H9 (cell line): Measurements from ENCODE around the gene GLCCI1. TPM values are rescaled to one million over a fixed set of nuclear protein-coding genes. Genes with fewer than 3 reads are reported as not detected.

Experiments
- DNase-seq: peaks from one replicate; pipeline ENCODE4 v3.0.0-alpha.2; 2017
- H2AFZ ChIP-seq: one replicate; pipeline ENCODE4 v1.6.1; 2013; ENCODE audit warnings: mild to moderate bottlenecking, low read length, control low read depth, moderate library complexity
- H2AK5ac ChIP-seq: 2 replicates; pipeline ENCODE4 v1.6.1; 2013; ENCODE audit warnings: low read length, control low read depth, mixed read lengths; ENCODE audit not compliant: insufficient read length
- H2BK120ac ChIP-seq: one replicate; pipeline ENCODE4 v1.6.1; 2013; ENCODE audit warnings: low read depth, mild to moderate bottlenecking, low read length, control low read depth, inconsistent platforms; ENCODE audit not compliant: poor library complexity, severe bottlenecking
- H2BK12ac ChIP-seq: 2 replicates; pipeline ENCODE4 v1.6.1; 2013; ENCODE audit warnings: low read length, control low read depth, mixed read lengths, low read depth; ENCODE audit not compliant: insufficient read length
- H2BK15ac ChIP-seq: 2 replicates; pipeline ENCODE4 v1.6.1; 2013; ENCODE audit warnings: low read depth, low read length, control low read depth
- H2BK20ac ChIP-seq: one replicate; pipeline ENCODE4 v1.6.1; 2013; ENCODE audit warnings: low read depth, mild to moderate bottlenecking, low read length, control low read depth, inconsistent platforms; ENCODE audit not compliant: poor library complexity, severe bottlenecking
- H2BK5ac ChIP-seq: 2 replicates; pipeline ENCODE4 v1.6.1; 2013; ENCODE audit warnings: low read length, control low read depth, mixed read lengths; ENCODE audit not compliant: insufficient read length
- H3K14ac ChIP-seq: 2 replicates; pipeline ENCODE4 v1.6.1; 2013; ENCODE audit warnings: low read length, control low read depth; ENCODE audit not compliant: insufficient read depth
- H3K18ac ChIP-seq: 2 replicates; pipeline ENCODE4 v1.6.1; 2013; ENCODE audit warnings: low read depth, mild to moderate bottlenecking, mixed read lengths, low read length, control low read depth; ENCODE audit not compliant: insufficient read length
- H3K23ac ChIP-seq: 2 replicates; pipeline ENCODE4 v1.6.1; 2013; ENCODE audit warnings: low read length, control low read depth, mixed read lengths, low read depth; ENCODE audit not compliant: insufficient read length
- H3K23me2 ChIP-seq: 2 replicates; pipeline ENCODE4 v1.6.1; 2013; ENCODE audit warnings: low read depth, mild to moderate bottlenecking, mixed read lengths, low read length, control low read depth; ENCODE audit not compliant: insufficient read length, poor library complexity, severe bottlenecking
- H3K27ac ChIP-seq: 2 replicates; pipeline ENCODE4 v1.5.1; 2013; ENCODE audit warnings: low read length, control low read depth, mixed read lengths, low read depth; ENCODE audit not compliant: insufficient read length
- H3K27me3 ChIP-seq: 2 replicates; pipeline ENCODE4 v1.6.1; 2013; ENCODE audit warnings: low read length, control low read depth, inconsistent platforms; ENCODE audit not compliant: insufficient read depth
- H3K4ac ChIP-seq: 2 replicates; pipeline ENCODE4 v1.6.1; 2013; ENCODE audit warnings: low read depth, mild to moderate bottlenecking, control low read depth, inconsistent platforms, low read length, moderate library complexity
- H3K4me1 ChIP-seq: 2 replicates; pipeline ENCODE4 v1.6.1; 2013; ENCODE audit warnings: low read length, control low read depth, inconsistent platforms; ENCODE audit not compliant: insufficient read depth
- H3K4me2 ChIP-seq: 2 replicates; pipeline ENCODE4 v1.6.1; 2013; ENCODE audit warnings: low read length, control low read depth, mixed read lengths; ENCODE audit not compliant: insufficient read length, insufficient read depth
- H3K56ac ChIP-seq: 2 replicates; pipeline ENCODE4 v1.6.1; 2013; ENCODE audit warnings: low read depth, mild to moderate bottlenecking, mixed read lengths, low read length, control low read depth; ENCODE audit not compliant: insufficient read length
- H3K79me1 ChIP-seq: 2 replicates; pipeline ENCODE4 v1.6.1; 2013; ENCODE audit warnings: low read depth, mild to moderate bottlenecking, moderate library complexity, low read length, control low read depth, inconsistent platforms; ENCODE audit not compliant: insufficient read depth, poor library complexity, severe bottlenecking
- H3K79me2 ChIP-seq: 2 replicates; pipeline ENCODE4 v1.6.1; 2013; ENCODE audit warnings: low read length, control low read depth, inconsistent platforms; ENCODE audit not compliant: insufficient read depth
- H3K9ac ChIP-seq: 2 replicates; pipeline ENCODE4 v1.6.1; 2013; ENCODE audit warnings: low read length, control low read depth, mixed read lengths; ENCODE audit not compliant: insufficient read length; ENCODE audit errors: extremely low read depth
- H3K9me3 ChIP-seq: one replicate; pipeline ENCODE4 v1.6.1; 2013; ENCODE audit warnings: low read depth, low read length, inconsistent platforms; ENCODE audit not compliant: control insufficient read depth
- H3T11ph ChIP-seq: one replicate; pipeline ENCODE4 v1.6.1; 2013; ENCODE audit warnings: mild to moderate bottlenecking, low read length, control low read depth, inconsistent platforms
- H4K20me1 ChIP-seq: one replicate; pipeline ENCODE4 v1.6.1; 2013; ENCODE audit not compliant: control insufficient read depth, insufficient read length, insufficient read depth
- H4K5ac ChIP-seq: 2 replicates; pipeline ENCODE4 v1.6.1; 2013; ENCODE audit warnings: low read depth, mild to moderate bottlenecking, mixed read lengths, low read length, control low read depth; ENCODE audit not compliant: insufficient read length
- H4K8ac ChIP-seq: replicated peaks from 2 replicates; pipeline ENCODE4 v1.6.1; 2013; ENCODE audit warnings: low read length, control low read depth, mixed read lengths, low read depth; ENCODE audit not compliant: insufficient read length
- H4K91ac ChIP-seq: 2 replicates; pipeline ENCODE4 v1.6.1; 2013; ENCODE audit warnings: low read depth, mild to moderate bottlenecking, moderate library complexity, mixed read lengths, low read length, control low read depth; ENCODE audit not compliant: insufficient read length
- H3K27ac Mint-ChIP-seq, 3 experiments: 2 replicates in 2 of 3; 3 replicates in 1 of 3; pipeline ENCODE4 v1.8.0; 2020 to 2021; ENCODE audit warnings: mixed read lengths in 3 of 3, mild to moderate bottlenecking in 1 of 3, moderate library complexity in 1 of 3
- H3K27me3 Mint-ChIP-seq: 2 replicates; pipeline ENCODE4 v1.8.0; 2021; ENCODE audit warnings: low read depth, mild to moderate bottlenecking, moderate library complexity, mixed read lengths
- H3K36me3 Mint-ChIP-seq, 3 experiments: 2 replicates in 2 of 3; 3 replicates in 1 of 3; pipeline ENCODE4 v1.8.0; 2020 to 2021; ENCODE audit warnings: low read depth in 3 of 3, mixed read lengths in 3 of 3; ENCODE audit not compliant: insufficient read depth in 1 of 3
- H3K4me1 Mint-ChIP-seq, 2 experiments: 2 replicates each; pipeline ENCODE4 v1.8.0; 2020; ENCODE audit warnings: mixed read lengths in 2 of 2
- H3K4me3 Mint-ChIP-seq, 2 experiments: 2 replicates in 1 of 2; 3 replicates in 1 of 2; pipeline ENCODE4 v1.8.0; 2020 to 2021; ENCODE audit warnings: mild to moderate bottlenecking in 2 of 2, mixed read lengths in 2 of 2, moderate library complexity in 1 of 2
- H3K9me3 Mint-ChIP-seq, 2 experiments: 2 replicates in 1 of 2; 3 replicates in 1 of 2; pipeline ENCODE4 v1.8.0; 2020; ENCODE audit warnings: mild to moderate bottlenecking in 2 of 2, mixed read lengths in 2 of 2, moderate library complexity in 1 of 2
- whole genome bisulfite sequencing: extraction: QIAGEN DNeasy Blood & Tissue Kit; methylation state at CpG from one replicate; pipeline ENCODE4 v1.1.7; 2013; ENCODE audit warnings: missing lambda C conversion rate, low lambda C conversion rate, mixed read lengths; ENCODE audit not compliant: insufficient read length; ENCODE audit errors: extremely low coverage; 5-methylcytosine and 5-hydroxymethylcytosine counted together
- total RNA-seq: library from RNA; stranded (reverse); gene quantifications from 2 replicates; pipeline ENCODE4 v1.2.1, GENCODE V29; 2021
- TF ChIP-seq, protein P1 (sequence below): fragments of 200-600 bp; sonication (generic); conservative IDR thresholded peaks from 3 replicates; pipeline ENCODE4 v1.8.0; 2021; ENCODE audit warnings: antibody characterized with exemption, mild to moderate bottlenecking

Gene GLCCI1
- total RNA-seq, 1 experiment from 2014 or later = 19.1 TPM

DNA sequence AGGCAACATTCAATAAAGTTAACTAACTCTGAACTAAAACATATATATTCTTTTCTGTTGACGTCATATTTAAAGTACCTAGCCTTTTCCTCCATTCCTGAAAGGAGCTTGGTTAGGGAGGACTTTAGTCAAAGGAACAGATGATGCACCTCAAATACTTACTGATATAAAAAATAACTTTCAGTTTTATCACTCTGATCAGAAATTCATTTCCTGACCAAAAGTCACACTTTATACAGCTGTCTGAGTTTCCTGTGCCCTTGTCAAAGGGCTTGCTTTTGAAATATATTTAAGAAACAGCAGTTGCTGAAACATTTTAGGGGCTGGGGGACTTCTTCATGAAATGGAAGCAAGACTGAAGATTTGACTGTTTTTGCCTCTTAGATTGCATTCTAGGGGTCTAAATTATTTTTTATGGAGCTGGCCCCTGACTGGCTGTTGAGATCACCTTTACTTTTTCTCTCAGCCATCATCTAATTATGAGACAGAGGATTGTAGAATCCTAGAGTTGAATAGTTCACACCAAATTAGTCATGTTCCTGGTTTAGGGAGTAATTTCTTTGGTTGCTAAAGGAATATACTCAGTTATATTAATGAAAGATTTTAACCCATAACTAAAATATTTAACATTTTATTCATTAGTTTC lies 46.6 kb downstream of the GLCCI1 start:
- Histone ChIP-seq H3K9me3 (no peaks in the 10 kb centered on the region), H2AK5ac (no peak overlapping the region), H3K56ac (no peak overlapping the region), H3K23me2 (no peaks in the 10 kb centered on the region), H3K79me1 (no peaks in the 10 kb centered on the region), H2BK15ac (no peak overlapping the region), H2BK12ac (no peak overlapping the region), H3K79me2 (no peaks in the 10 kb centered on the region), H3K4me1 (no peaks in the 10 kb centered on the region), H4K20me1 (no peaks in the 10 kb centered on the region), H3K27ac (no peak overlapping the region), H4K8ac (no peak overlapping the region), H3K9ac (no peak overlapping the region), H4K5ac (no peak overlapping the region), H3K4me2 (no peak overlapping the region), H3K14ac (no peak overlapping the region), H3T11ph (no peak overlapping the region), H3K23ac (no peak overlapping the region), H3K27me3 (no peaks in the 10 kb centered on the region), H2AFZ (no peak overlapping the region), H3K18ac (no peak overlapping the region), H3K4ac (no peak overlapping the region), H2BK5ac (no peak overlapping the region), H4K91ac (no peak overlapping the region), H2BK20ac (no peak overlapping the region), H2BK120ac (no peak overlapping the region)
- no peak overlapping the region for H3K4me3 Mint-ChIP-seq
- DNase-seq = no peak
- H3K27me3 Mint-ChIP-seq = no peaks in the 10 kb centered on the region
- TF ChIP-seq, protein P1, sequence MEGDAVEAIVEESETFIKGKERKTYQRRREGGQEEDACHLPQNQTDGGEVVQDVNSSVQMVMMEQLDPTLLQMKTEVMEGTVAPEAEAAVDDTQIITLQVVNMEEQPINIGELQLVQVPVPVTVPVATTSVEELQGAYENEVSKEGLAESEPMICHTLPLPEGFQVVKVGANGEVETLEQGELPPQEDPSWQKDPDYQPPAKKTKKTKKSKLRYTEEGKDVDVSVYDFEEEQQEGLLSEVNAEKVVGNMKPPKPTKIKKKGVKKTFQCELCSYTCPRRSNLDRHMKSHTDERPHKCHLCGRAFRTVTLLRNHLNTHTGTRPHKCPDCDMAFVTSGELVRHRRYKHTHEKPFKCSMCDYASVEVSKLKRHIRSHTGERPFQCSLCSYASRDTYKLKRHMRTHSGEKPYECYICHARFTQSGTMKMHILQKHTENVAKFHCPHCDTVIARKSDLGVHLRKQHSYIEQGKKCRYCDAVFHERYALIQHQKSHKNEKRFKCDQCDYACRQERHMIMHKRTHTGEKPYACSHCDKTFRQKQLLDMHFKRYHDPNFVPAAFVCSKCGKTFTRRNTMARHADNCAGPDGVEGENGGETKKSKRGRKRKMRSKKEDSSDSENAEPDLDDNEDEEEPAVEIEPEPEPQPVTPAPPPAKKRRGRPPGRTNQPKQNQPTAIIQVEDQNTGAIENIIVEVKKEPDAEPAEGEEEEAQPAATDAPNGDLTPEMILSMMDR = no peak
- no peak overlapping the region for H3K27ac Mint-ChIP-seq
- peaks cover 4 to 7% of the 10 kb centered on the region in 2 experiments; a peak in 3 of 4 replicates for H3K4me1 Mint-ChIP-seq
- peaks cover 5 to 13% (median 12%) of the 10 kb centered on the region in 3 experiments; a peak in 6 of 7 replicates for H3K36me3 Mint-ChIP-seq
- H3K9me3 Mint-ChIP-seq = no peaks in the 10 kb centered on the region
- no CpG with 5 or more reads among the region's 1 CpG for WGBS
